ENCODE measurements around the gene CTDNEP1. TPM values are rescaled to one million over a fixed set of nuclear protein-coding genes. Genes with fewer than 3 reads are reported as not detected.

Gene CTDNEP1
- polyA plus RNA-seq, 1 donor (not counting 4 experiments of a cell fraction or from before 2014, with no cell fraction given): 66.2 TPM

GRCh38 chr17:7259555-7259889 lies 8.0 kb upstream of the CTDNEP1 start:
- Histone ChIP-seq H3K4me2 (ENCODE audit: control insufficient read depth, extremely low read depth, insufficient read depth, low read depth, low read length) (peak overlapping the region; percentile 27), H3K4me3 (ENCODE audit: control insufficient read depth in 2 of 3, extremely low read depth in 1 of 3, insufficient read depth in 2 of 3, low read depth in 1 of 3, low read length in 3 of 3) (no peak overlapping the region), H2AFZ (ENCODE audit: control insufficient read depth, low read length) (no peak overlapping the region), H4K20me1 (ENCODE audit: control insufficient read depth, extremely low read depth, insufficient read depth, low read length) (no peaks in the 10 kb centered on the region), H3K9ac (ENCODE audit: control insufficient read depth, extremely low read depth, insufficient read depth, low read length) (no peak overlapping the region), H3K9me1 (ENCODE audit: control insufficient read depth, extremely low read depth, insufficient read depth, low read length) (no peaks in the 10 kb centered on the region), H3K4me1 (ENCODE audit: control insufficient read depth, extremely low read depth, insufficient read depth, low read length) (peaks cover 34% of the 10 kb centered on the region), H3K36me3 (ENCODE audit: control insufficient read depth in 2 of 2, extremely low read depth in 1 of 2, insufficient read depth in 2 of 2, low read length in 2 of 2) (peaks cover 7 to 36% of the 10 kb centered on the region in 2 experiments), H3K79me2 (ENCODE audit: control insufficient read depth, insufficient read depth, low read length) (peaks cover under 1% of the 10 kb centered on the region), H3K9me3 (ENCODE audit: control insufficient read depth, low read depth, low read length) (no peaks in the 10 kb centered on the region), H3K27me3 (ENCODE audit: control insufficient read depth, extremely low read depth, insufficient read depth, low read length) (no peaks in the 10 kb centered on the region), H3K27ac (ENCODE audit: control insufficient read depth, insufficient read depth, low read length) (peak overlapping the region; percentile 46)
- FAIRE-seq (no peak), DNase-seq (ENCODE audit: low read depth, low spot score) (no peak)
- TF ChIP-seq, protein P1, sequence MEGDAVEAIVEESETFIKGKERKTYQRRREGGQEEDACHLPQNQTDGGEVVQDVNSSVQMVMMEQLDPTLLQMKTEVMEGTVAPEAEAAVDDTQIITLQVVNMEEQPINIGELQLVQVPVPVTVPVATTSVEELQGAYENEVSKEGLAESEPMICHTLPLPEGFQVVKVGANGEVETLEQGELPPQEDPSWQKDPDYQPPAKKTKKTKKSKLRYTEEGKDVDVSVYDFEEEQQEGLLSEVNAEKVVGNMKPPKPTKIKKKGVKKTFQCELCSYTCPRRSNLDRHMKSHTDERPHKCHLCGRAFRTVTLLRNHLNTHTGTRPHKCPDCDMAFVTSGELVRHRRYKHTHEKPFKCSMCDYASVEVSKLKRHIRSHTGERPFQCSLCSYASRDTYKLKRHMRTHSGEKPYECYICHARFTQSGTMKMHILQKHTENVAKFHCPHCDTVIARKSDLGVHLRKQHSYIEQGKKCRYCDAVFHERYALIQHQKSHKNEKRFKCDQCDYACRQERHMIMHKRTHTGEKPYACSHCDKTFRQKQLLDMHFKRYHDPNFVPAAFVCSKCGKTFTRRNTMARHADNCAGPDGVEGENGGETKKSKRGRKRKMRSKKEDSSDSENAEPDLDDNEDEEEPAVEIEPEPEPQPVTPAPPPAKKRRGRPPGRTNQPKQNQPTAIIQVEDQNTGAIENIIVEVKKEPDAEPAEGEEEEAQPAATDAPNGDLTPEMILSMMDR (optimal IDR thresholded peaks at IDR 0.05 in 1 of 3, IDR thresholded peaks at IDR 0.05 in 1 of 3, conservative IDR thresholded peaks at IDR 0.05 in 1 of 3; ENCODE audit: extremely low read depth in 1 of 3, insufficient read depth in 2 of 3, low read length in 3 of 3): no peak
- no peak for TF ChIP-seq EZH2 (IDR thresholded peaks at IDR 0.05; ENCODE audit: low read length)
- dilution Hi-C loops (cut with MboI; ENCODE audit: extremely low pct_ligation_motif_present, low sequenced_read_pairs): no loop called here

DNA sequence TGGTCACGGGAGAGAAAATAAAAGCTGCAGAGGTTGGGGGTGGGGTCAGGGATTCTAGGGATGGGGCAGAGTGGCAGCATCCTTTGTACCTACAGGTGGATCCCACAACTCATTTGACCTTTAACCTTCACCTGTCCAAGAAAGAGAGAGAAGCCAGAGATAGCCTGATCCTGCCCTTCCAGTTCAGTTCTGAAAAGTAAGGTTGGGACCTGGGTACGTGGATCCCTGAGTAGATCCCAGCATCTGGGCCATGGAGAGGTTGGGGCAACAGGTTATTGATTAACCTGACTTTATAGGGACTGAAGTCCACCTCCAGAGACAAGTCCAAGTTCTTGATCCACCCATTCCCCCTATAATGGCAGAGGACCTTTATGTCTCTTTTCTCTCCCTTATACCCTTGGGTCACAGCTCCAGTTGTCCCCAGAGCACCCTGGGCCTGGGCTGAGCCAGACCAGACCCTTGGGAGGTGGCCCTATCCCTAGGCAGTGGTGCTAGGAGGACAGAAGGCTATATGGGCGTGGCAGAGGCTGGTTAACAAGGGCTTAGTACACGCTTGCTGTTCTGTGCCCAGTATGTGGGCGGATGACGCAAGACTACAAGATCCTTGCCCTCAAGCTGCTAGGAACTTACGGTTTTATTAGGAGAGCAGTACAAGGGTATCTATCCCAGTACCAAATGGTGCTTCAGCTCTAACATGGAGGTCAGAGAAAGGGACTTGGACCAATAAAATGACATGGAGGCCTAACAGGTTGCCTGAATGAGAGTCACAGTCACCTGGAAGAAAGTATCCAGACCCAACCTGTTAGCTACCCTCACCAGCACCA lies 7.4 kb upstream of the CTDNEP1 start:
- DNase-seq (ENCODE audit: low read depth, low spot score) (no peak), FAIRE-seq (peak; percentile 82)
- no peak overlapping the region for H2AFZ ChIP-seq (ENCODE audit: control insufficient read depth, low read length)
- H3K9me3 ChIP-seq (ENCODE audit: control insufficient read depth, low read depth, low read length): no peaks in the 10 kb centered on the region
- peaks cover 8 to 40% of the 10 kb centered on the region in 2 experiments for H3K36me3 ChIP-seq (ENCODE audit: control insufficient read depth in 2 of 2, extremely low read depth in 1 of 2, insufficient read depth in 2 of 2, low read length in 2 of 2)
- H3K9me1 ChIP-seq (ENCODE audit: control insufficient read depth, extremely low read depth, insufficient read depth, low read length): no peaks in the 10 kb centered on the region
- peak overlapping the region; percentile 6 for H3K9ac ChIP-seq (ENCODE audit: control insufficient read depth, extremely low read depth, insufficient read depth, low read length)
- H3K4me3 ChIP-seq (ENCODE audit: control insufficient read depth in 2 of 3, extremely low read depth in 1 of 3, insufficient read depth in 2 of 3, low read depth in 1 of 3, low read length in 3 of 3): no peak overlapping the region
- peak overlapping the region; percentile 27 for H3K4me2 ChIP-seq (ENCODE audit: control insufficient read depth, extremely low read depth, insufficient read depth, low read depth, low read length)
- no peaks in the 10 kb centered on the region for H3K27me3 ChIP-seq (ENCODE audit: control insufficient read depth, extremely low read depth, insufficient read depth, low read length)
- peaks cover 34% of the 10 kb centered on the region for H3K4me1 ChIP-seq (ENCODE audit: control insufficient read depth, extremely low read depth, insufficient read depth, low read length)
- peak overlapping the region; percentile 46 for H3K27ac ChIP-seq (ENCODE audit: control insufficient read depth, insufficient read depth, low read length)
- TF ChIP-seq, protein P1 (optimal IDR thresholded peaks at IDR 0.05 in 1 of 3, IDR thresholded peaks at IDR 0.05 in 1 of 3, conservative IDR thresholded peaks at IDR 0.05 in 1 of 3; ENCODE audit: extremely low read depth in 1 of 3, insufficient read depth in 2 of 3, low read length in 3 of 3): no peak
- TF ChIP-seq EZH2 (IDR thresholded peaks at IDR 0.05; ENCODE audit: low read length): no peak
- H4K20me1 ChIP-seq (ENCODE audit: control insufficient read depth, extremely low read depth, insufficient read depth, low read length): no peaks in the 10 kb centered on the region
- H3K79me2 ChIP-seq (ENCODE audit: control insufficient read depth, insufficient read depth, low read length): peaks cover 3% of the 10 kb centered on the region
- dilution Hi-C loops (cut with MboI; ENCODE audit: extremely low pct_ligation_motif_present, low sequenced_read_pairs): no loop called here

Data from keratinocyte (primary cell).